Transverse colon (tissue), 4 donors: ENCODE data around the gene PPM1K. TPM values are rescaled to one million over a fixed set of nuclear protein-coding genes. Genes with fewer than 3 reads are reported as not detected.

Experiments
- DNase-seq: peaks from one replicate; pipeline ENCODE4 v3.0.0-alpha.2; 2019
- H3K27ac ChIP-seq, 4 donors: fragments of 200-600 bp; sonication (generic); 2 replicates each; pipeline ENCODE4 v1.5.1; 2016 to 2018; ENCODE audit warnings: inconsistent platforms in 4 of 4
- H3K27me3 ChIP-seq: fragments of 200-600 bp; sonication (generic); 2 replicates; pipeline ENCODE4 v1.5.1; 2017; ENCODE audit warnings: inconsistent platforms
- H3K36me3 ChIP-seq, 4 donors: fragments of 200-600 bp; sonication (generic); 2 replicates each; pipeline ENCODE4 v1.5.1; 2017 to 2019; ENCODE audit warnings: inconsistent platforms in 4 of 4
- H3K4me1 ChIP-seq, 4 donors: fragments of 200-600 bp; sonication (generic); 2 replicates each; pipeline ENCODE4 v1.5.1; 2017 to 2020; ENCODE audit warnings: inconsistent platforms in 4 of 4
- H3K4me3 ChIP-seq, 4 donors: fragments of 200-600 bp; sonication (generic); 1 replicate in 1 of 4; 2 replicates in 3 of 4; pipeline versions ENCODE4 v1.5.1 to v1.6.1; 2017 to 2019; ENCODE audit warnings: inconsistent platforms in 4 of 4
- H3K9me3 ChIP-seq, 2 donors: fragments of 200-600 bp; sonication (generic); 2 replicates each; pipeline ENCODE4 v1.5.1; 2017 to 2019; ENCODE audit warnings: inconsistent platforms in 2 of 2
- CTCF ChIP-seq, 5 experiments: fragments of 200-600 bp in 3 of 5; fragments of 450-650 bp in 2 of 5; sonication (generic) in 3 of 5; IDR thresholded peaks; 1 replicate in 2 of 5; 2 replicates in 3 of 5; pipeline ENCODE4 v1.5.1; 2016 to 2017; ENCODE audit warnings: antibody characterized with exemption in 5 of 5, inconsistent platforms in 3 of 5, mild to moderate bottlenecking in 2 of 5, moderate library complexity in 1 of 5
- EP300 ChIP-seq: sonication (generic); formaldehyde crosslinking; IDR thresholded peaks from one replicate; pipeline ENCODE4 v1.6.1; 2017; ENCODE audit warnings: antibody characterized with exemption, low read depth
- POLR2A ChIP-seq: fragments of 450-650 bp; IDR thresholded peaks from one replicate; pipeline ENCODE4 v1.6.1; 2016; ENCODE audit warnings: antibody characterized with exemption, mild to moderate bottlenecking, moderate library complexity
- POLR2AphosphoS5 ChIP-seq, 3 donors: sonication (generic); formaldehyde crosslinking; IDR thresholded peaks; one replicate each; pipeline ENCODE4 v1.6.1; 2016; ENCODE audit warnings: antibody characterized with exemption in 3 of 3
- WGBS, 2 donors: methylation state at CpG; one replicate each; pipeline ENCODE4 v1.1.5; 2018; ENCODE audit warnings: low coverage in 1 of 2; 5-methylcytosine and 5-hydroxymethylcytosine counted together
- in situ Hi-C, 4 donors: fragments of 200-750 bp; cut with MboI; loops; one replicate each; pipeline versions ENCODE4 v1.15.0 to v1.15.1; 2017; ENCODE audit warnings: low sequenced_read_pairs in 3 of 4, low pct_ligation_motif_present in 1 of 4, low pct_unique_long_range_greater_than_20kb in 1 of 4
- intact Hi-C: fragments of 100-400 bp; cut with DNase I; formaldehyde crosslinking; loops from one replicate; pipeline ENCODE4 v1.15.1; 2023; ENCODE audit warnings: low total_unique reads
- total RNA-seq, 4 donors: library from RNA; depleted of rRNA; stranded (reverse); fragments of >200 nt; gene quantifications; one replicate each; pipeline ENCODE4 v1.1.0, GENCODE V29; 2016

The PPM1K gene
- total RNA-seq, 4 donors from 2014 or later, result 7.6 to 14.8 (median 9.0) TPM

DNA sequence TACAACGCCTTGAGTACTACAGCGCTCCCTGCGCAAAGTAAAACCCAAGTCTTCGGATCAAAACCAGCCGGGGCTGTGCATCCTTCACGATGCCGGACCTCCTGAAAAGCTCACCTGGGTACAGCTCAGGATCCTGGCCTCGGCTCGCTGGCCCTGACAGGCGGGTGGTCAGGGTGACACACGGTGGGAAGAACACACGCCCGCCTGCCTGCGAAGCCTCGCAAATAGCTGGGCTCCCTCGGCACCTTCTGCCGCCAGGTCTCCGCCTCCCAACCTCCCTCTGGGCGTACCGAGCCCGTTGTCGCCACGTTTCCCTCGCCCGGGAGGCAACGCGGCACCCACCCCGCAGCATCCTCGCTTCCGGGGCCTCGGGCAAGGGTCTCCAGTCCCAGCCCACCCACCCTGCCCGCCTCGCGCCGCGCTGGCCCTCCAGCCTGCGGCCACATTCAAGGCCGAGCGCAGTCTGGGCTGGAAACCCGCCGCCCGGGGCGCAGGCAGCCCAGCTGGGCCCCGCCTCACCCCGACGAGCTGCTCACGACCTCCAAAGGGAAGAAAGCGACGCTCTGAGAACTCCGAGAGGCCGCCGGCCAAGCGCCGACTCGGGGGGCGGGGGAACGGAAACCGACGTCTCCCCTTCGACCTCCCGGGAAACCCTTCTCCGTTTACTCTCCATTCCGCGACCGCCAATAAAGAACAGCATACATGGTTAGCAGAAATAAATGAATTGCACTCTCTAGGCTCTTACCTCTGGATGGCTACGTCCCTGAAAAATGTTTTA lies 511 bp downstream of the PPM1K start:
- intact Hi-C loops (no loop called here), in situ Hi-C loops (no loop called here)
- Histone ChIP-seq H3K4me3 (peak overlapping the region; percentile 62 to 82 (median 72)), H3K9me3 (no peaks in the 10 kb centered on the region), H3K27me3 (no peaks in the 10 kb centered on the region), H3K27ac (peak overlapping the region; percentile 97 to 100 (median 98)), H3K36me3 (no peaks in the 10 kb centered on the region), H3K4me1 (peaks cover 5 to 23% (median 17%) of the 10 kb centered on the region in 4 donors)
- WGBS, 2 donors, result 1% methylated on average over 48 of the region's 66 CpGs; no CpG with 5 or more reads in 1 of the 2 donors
- peak; percentile 61 for DNase-seq
- TF ChIP-seq POLR2A, result no peak
- peak in 1 of 3 donors; percentile 23 for TF ChIP-seq POLR2AphosphoS5 (IDR thresholded peaks at IDR 0.05)
- TF ChIP-seq EP300, result no peak
- TF ChIP-seq CTCF (IDR thresholded peaks at IDR 0.05), result no peak

DNA sequence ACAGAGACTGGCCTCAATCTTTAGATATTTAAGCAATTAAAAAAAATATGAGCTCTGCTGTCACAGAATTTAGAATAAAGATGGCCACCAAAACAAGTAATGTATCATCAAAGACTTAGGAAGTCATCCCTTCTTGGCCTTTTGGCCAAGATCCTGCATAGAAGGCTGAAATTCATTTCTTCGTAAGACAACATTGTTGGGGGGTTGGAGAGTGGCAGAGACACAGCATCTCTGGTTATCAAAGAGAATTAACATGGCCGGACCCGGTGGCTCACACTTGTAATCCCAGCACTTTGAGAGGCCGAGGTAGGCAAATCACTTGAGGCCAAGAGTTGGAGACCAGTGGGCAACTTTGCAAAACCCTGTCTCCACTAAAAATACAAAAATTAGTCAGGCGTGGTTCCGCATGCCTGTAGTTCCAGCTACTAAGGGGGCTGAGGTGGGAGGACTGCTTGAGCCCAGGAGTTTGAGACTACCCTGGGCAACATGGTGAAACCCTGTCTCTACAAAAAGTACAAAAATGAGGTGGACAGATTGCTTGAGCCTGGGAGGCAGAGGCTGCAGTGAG lies 4.0 kb downstream of the PPM1K start:
- intact Hi-C loops (no loop called here), in situ Hi-C loops (no loop called here)
- H3K9me3 ChIP-seq, result no peaks in the 10 kb centered on the region
- H3K36me3 ChIP-seq, result no peaks in the 10 kb centered on the region
- H3K27ac ChIP-seq, result no peak overlapping the region
- peaks cover 5 to 30% (median 20%) of the 10 kb centered on the region in 4 donors for H3K4me1 ChIP-seq
- no peak overlapping the region for H3K4me3 ChIP-seq
- no peaks in the 10 kb centered on the region for H3K27me3 ChIP-seq
- no peak for DNase-seq
- TF ChIP-seq POLR2AphosphoS5 (IDR thresholded peaks at IDR 0.05) (no peak), EP300 (no peak), POLR2A (no peak), CTCF (IDR thresholded peaks at IDR 0.05) (no peak)
- 84 to 86% methylated on average over 4 to 6 of the region's 6 CpGs for WGBS, 2 donors

- Histone ChIP-seq H3K36me3 (peaks cover 0 to under 1% (median 0%) of the 10 kb centered on the region in 4 donors), H3K9me3 (no peaks in the 10 kb centered on the region), H3K27ac (no peak overlapping the region), H3K4me3 (no peak overlapping the region), H3K27me3 (no peaks in the 10 kb centered on the region), H3K4me1 (peaks cover 5 to 24% (median 14%) of the 10 kb centered on the region in 4 donors)
- TF ChIP-seq POLR2AphosphoS5 (IDR thresholded peaks at IDR 0.05) (no peak), CTCF (IDR thresholded peaks at IDR 0.05) (no peak), EP300 (no peak), POLR2A (no peak)
- in situ Hi-C loops, result no loop called here
- 85 to 100% methylated on average over 2 to 3 of the region's 3 CpGs for WGBS, 2 donors
- intact Hi-C loops, result no loop called here
- no peak for DNase-seq
These were observed 6.6 kb downstream of the PPM1K start for GRCh38 chr4:88277711-88278225.

- no peak overlapping the region for H3K27ac ChIP-seq
- intact Hi-C loops, result no loop called here
These were observed 7.2 kb downstream of the PPM1K start for GRCh38 chr4:88276952-88277710.

More at GRCh38 chr4:88276952-88277710, 7.2 kb downstream of the PPM1K start:
- 88 to 99% methylated on average over 7 to 8 of the region's 8 CpGs for WGBS, 2 donors
- Histone ChIP-seq H3K4me1 (peaks cover 0 to 18% (median 9%) of the 10 kb centered on the region in 4 donors), H3K36me3 (peaks cover 0 to 4% (median 0%) of the 10 kb centered on the region in 4 donors), H3K9me3 (no peaks in the 10 kb centered on the region), H3K4me3 (no peak overlapping the region), H3K27me3 (no peaks in the 10 kb centered on the region)
- in situ Hi-C loops, result no loop called here
- no peak for DNase-seq
- TF ChIP-seq POLR2AphosphoS5 (IDR thresholded peaks at IDR 0.05), result no peak
- no peak for TF ChIP-seq CTCF (IDR thresholded peaks at IDR 0.05)
- TF ChIP-seq POLR2A, result no peak
- no peak for TF ChIP-seq EP300
